ENCODE results near the gene CRACDL.

GRCh38 chr2:98897746-98898145 lies 38.3 kb downstream of the CRACDL start:
- TF ChIP-seq TEAD4 (IDR thresholded peaks at IDR 0.05) (no peak), CEBPB (IDR thresholded peaks at IDR 0.05) (no peak), EGR1 (IDR thresholded peaks at IDR 0.05) (no peak), EP300 (IDR thresholded peaks at IDR 0.05; ENCODE audit: borderline replicate concordance) (no peak), YY1 (IDR thresholded peaks at IDR 0.05; ENCODE audit: low read depth) (no peak), TAF1 (IDR thresholded peaks at IDR 0.05; ENCODE audit: low read depth) (no peak), FOXM1 (IDR thresholded peaks at IDR 0.05; ENCODE audit: borderline replicate concordance, low read depth) (no peak), CREB1 (IDR thresholded peaks at IDR 0.05; ENCODE audit: low read depth) (no peak), TCF12 (IDR thresholded peaks at IDR 0.05; ENCODE audit: low read depth) (no peak), RAD21 (IDR thresholded peaks at IDR 0.05; ENCODE audit: low read depth) (no peak), REST (IDR thresholded peaks at IDR 0.05; ENCODE audit: low read depth) (no peak)
